Measurements from ENCODE around the gene PSMD14. TPM values are rescaled to one million over a fixed set of nuclear protein-coding genes. Genes with fewer than 3 reads are reported as not detected.
A peak's percentile ranks its signal among the peaks of the same experiment; 100 is the strongest.

PSMD14 gene
- total RNA-seq, 2 experiments from 2014 or later: 86.7 to 93.0 TPM

- Mint-ChIP-seq H3K4me3 (no peak overlapping the region), H3K4me1 (ENCODE audit: low read depth) (peaks cover 45% of the 10 kb centered on the region), H3K27me3 (peaks cover 87% of the 10 kb centered on the region), H3K27ac (no peak overlapping the region), H3K9me3 (no peaks in the 10 kb centered on the region), H3K36me3 (ENCODE audit: low read depth) (peaks cover 4% of the 10 kb centered on the region)
- intact Hi-C loops (cut with micrococcal nuclease): no loop called here
- CTCF ChIA-PET: no interaction called here
- POLR2A ChIA-PET: no interaction called here
- ATAC-seq (no peak), DNase-seq (no peak)
- TF ChIP-seq CTCF (IDR thresholded peaks at IDR 0.05): no peak
These were observed 112.3 kb downstream of the PSMD14 start for GRCh38 chr2:161420406-161421074.

DNA sequence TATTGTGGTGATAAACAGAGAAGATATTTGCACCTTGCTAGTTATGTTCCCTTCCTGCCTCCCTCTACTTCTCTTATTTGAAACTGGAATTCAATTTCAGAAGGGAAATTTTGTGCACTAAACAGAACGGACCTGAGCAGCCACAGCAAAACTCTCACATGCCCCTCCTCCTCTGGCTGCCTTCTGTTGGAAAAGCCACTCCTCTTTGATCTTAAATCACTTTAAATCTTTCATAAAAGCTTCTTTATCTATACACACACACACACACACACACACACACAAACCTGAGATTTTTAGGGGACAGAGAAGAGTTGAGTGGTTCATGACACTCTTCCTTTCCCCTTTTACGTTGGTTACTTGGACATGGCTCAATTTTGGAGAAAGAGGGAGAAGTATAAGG is 113.5 kb downstream of the PSMD14 start:
- H3K4me1 Mint-ChIP-seq (ENCODE audit: low read depth): peaks cover 41% of the 10 kb centered on the region
- no peaks in the 10 kb centered on the region for H3K9me3 Mint-ChIP-seq
- H3K27ac Mint-ChIP-seq: no peak overlapping the region
- ChIA-PET CTCF (no interaction called here), POLR2A (no interaction called here)
- no peak for TF ChIP-seq CTCF (IDR thresholded peaks at IDR 0.05)
- peaks cover 85% of the 10 kb centered on the region for H3K27me3 Mint-ChIP-seq
- DNase-seq (no peak), ATAC-seq (no peak)
- peaks cover 4% of the 10 kb centered on the region for H3K36me3 Mint-ChIP-seq (ENCODE audit: low read depth)
- no peak overlapping the region for H3K4me3 Mint-ChIP-seq
- intact Hi-C loops (cut with micrococcal nuclease): no loop called here

GRCh38 chr2:161422816-161423403 is 114.7 kb downstream of the PSMD14 start:
- intact Hi-C loops (cut with micrococcal nuclease): no loop called here
- CTCF ChIA-PET: no interaction called here
- Mint-ChIP-seq H3K27me3 (peaks cover 83% of the 10 kb centered on the region), H3K9me3 (no peaks in the 10 kb centered on the region), H3K4me3 (no peak overlapping the region), H3K27ac (no peak overlapping the region), H3K4me1 (ENCODE audit: low read depth) (peaks cover 39% of the 10 kb centered on the region), H3K36me3 (ENCODE audit: low read depth) (peaks cover 9% of the 10 kb centered on the region)
- no peak for DNase-seq
- peak; percentile 18 for ATAC-seq
- TF ChIP-seq CTCF (IDR thresholded peaks at IDR 0.05): no peak
- POLR2A ChIA-PET: no interaction called here

DNA sequence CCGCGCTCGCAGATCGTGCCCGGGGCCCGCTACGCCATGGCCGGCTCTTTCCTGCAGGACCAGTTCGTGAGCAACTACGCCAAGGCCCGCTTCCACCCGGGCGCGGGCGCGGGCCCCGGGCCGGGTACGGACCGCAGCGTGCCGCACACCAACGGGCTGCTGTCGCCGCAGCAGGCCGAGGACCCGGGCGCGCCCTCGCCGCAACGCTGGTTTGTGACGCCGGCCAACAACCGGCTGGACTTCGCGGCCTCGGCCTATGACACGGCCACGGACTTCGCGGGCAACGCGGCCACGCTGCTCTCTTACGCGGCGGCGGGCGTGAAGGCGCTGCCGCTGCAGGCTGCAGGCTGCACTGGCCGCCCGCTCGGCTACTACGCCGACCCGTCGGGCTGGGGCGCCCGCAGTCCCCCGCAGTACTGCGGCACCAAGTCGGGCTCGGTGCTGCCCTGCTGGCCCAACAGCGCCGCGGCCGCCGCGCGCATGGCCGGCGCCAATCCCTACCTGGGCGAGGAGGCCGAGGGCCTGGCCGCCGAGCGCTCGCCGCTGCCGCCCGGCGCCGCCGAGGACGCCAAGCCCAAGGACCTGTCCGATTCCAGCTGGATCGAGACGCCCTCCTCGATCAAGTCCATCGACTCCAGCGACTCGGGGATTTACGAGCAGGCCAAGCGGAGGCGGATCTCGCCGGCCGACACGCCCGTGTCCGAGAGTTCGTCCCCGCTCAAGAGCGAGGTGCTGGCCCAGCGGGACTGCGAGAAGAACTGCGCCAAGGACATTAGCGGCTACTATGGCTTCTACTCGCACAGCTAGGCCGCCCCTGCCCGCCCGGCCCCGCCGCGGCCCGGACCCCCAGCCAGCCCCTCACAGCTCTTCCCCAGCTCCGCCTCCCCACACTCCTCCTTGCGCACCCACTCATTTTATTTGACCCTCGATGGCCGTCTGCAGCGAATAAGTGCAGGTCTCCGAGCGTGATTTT is 115.5 kb downstream of the PSMD14 start:
- intact Hi-C loops (cut with micrococcal nuclease): no loop called here
- Mint-ChIP-seq H3K9me3 (no peaks in the 10 kb centered on the region), H3K4me1 (ENCODE audit: low read depth) (peaks cover 34% of the 10 kb centered on the region), H3K36me3 (ENCODE audit: low read depth) (peaks cover 9% of the 10 kb centered on the region), H3K4me3 (peak overlapping the region; percentile 62), H3K27me3 (peaks cover 80% of the 10 kb centered on the region), H3K27ac (peak overlapping the region; percentile 44)
- DNase-seq (no peak), ATAC-seq (peak; percentile 26)
- ChIA-PET CTCF (interaction anchor here (0.7 kb wide), 1 partner anchor 527 kb away, joined by 3 read pairs; no protein-coding TSS in a partner anchor), POLR2A (no interaction called here)
- TF ChIP-seq CTCF (IDR thresholded peaks at IDR 0.05): no peak
